ENCODE results near the gene C1orf35. TPM values are rescaled to one million over a fixed set of nuclear protein-coding genes. Genes with fewer than 3 reads are reported as not detected.
A peak's percentile ranks its signal among the peaks of the same experiment; 100 is the strongest.

C1orf35 gene
- total and polyA plus RNA-seq, 4 donors = 4.0 to 7.5 (median 6.4) TPM

GRCh38 chr1:228146417-228147150 is 43.5 kb upstream of the C1orf35 start (continued):
- TF ChIP-seq ZBTB33 (IDR thresholded peaks at IDR 0.05) = no peak
- TF ChIP-seq MAX (IDR thresholded peaks at IDR 0.05) = no peak
- TF ChIP-seq RXRA (IDR thresholded peaks at IDR 0.05) = no peak

GRCh38 chr1:228145463-228146416 is 42.6 kb upstream of the C1orf35 start:
- Histone ChIP-seq H3K9me3 (ENCODE audit: control insufficient read depth in 4 of 4, low read length in 3 of 4) (no peaks in the 10 kb centered on the region), H3K9ac (ENCODE audit: low read depth in 1 of 2, low read length in 2 of 2) (no peak overlapping the region), H3K27me3 (ENCODE audit: control insufficient read depth in 4 of 4, insufficient read depth in 4 of 4, low read length in 3 of 4) (no peaks in the 10 kb centered on the region), H3K4me1 (ENCODE audit: control insufficient read depth in 4 of 4, insufficient read depth in 4 of 4, low read length in 3 of 4) (peaks cover 17 to 28% (median 22%) of the 10 kb centered on the region in 4 donors), H3K36me3 (ENCODE audit: control insufficient read depth in 4 of 4, insufficient read depth in 3 of 4, low read depth in 1 of 4, low read length in 3 of 4) (peaks cover 0 to 24% (median 10%) of the 10 kb centered on the region in 4 donors), H3K27ac (ENCODE audit: low read depth in 1 of 2, low read length in 2 of 2) (no peak overlapping the region), H3K4me3 (ENCODE audit: low read depth in 1 of 3, low read length in 3 of 3) (no peak overlapping the region)
- TF ChIP-seq REST (IDR thresholded peaks at IDR 0.05) = no peak
- TF ChIP-seq EGR1 (IDR thresholded peaks at IDR 0.05; ENCODE audit: low read depth in 2 of 2) = no peak
- TF ChIP-seq HNF4A (conservative IDR thresholded peaks at IDR 0.05) = no peak
- no peak for TF ChIP-seq JUND (IDR thresholded peaks at IDR 0.05)
- no peak for TF ChIP-seq ATF3 (IDR thresholded peaks at IDR 0.05)
- TF ChIP-seq MAX (IDR thresholded peaks at IDR 0.05) = no peak
- no peak for TF ChIP-seq RXRA (IDR thresholded peaks at IDR 0.05)
- TF ChIP-seq SP1 (IDR thresholded peaks at IDR 0.05) = no peak
- no peak for TF ChIP-seq FOXA2 (IDR thresholded peaks at IDR 0.05)
- TF ChIP-seq RAD21 (IDR thresholded peaks at IDR 0.05) = no peak
- TF ChIP-seq YY1 (IDR thresholded peaks at IDR 0.05) = no peak
- no peak for TF ChIP-seq CTCF (IDR thresholded peaks at IDR 0.05; ENCODE audit: low read depth, low read length, missing input control)
- TF ChIP-seq HNF4G (IDR thresholded peaks at IDR 0.05) = no peak
- no peak for TF ChIP-seq FOXA1 (IDR thresholded peaks at IDR 0.05)
- no peak for TF ChIP-seq NR2F2 (IDR thresholded peaks at IDR 0.05)
- TF ChIP-seq ZBTB33 (IDR thresholded peaks at IDR 0.05) = no peak
- TF ChIP-seq TAF1 (conservative IDR thresholded peaks at IDR 0.05) = no peak
- no peak for TF ChIP-seq GABPA (IDR thresholded peaks at IDR 0.05 in 1 of 2, conservative IDR thresholded peaks at IDR 0.05 in 1 of 2)
- 92% methylated on average over 31 of the region's 31 CpGs for WGBS
- peak; percentile 75 for DNase-seq (ENCODE audit: low spot score)

Measured in liver (tissue), 9 donors.